Ectodermal cell (in vitro differentiated cells): ENCODE data around the gene HERC6.

ENCODE experiments used
- H3K27ac ChIP-seq: 2 replicates; pipeline ENCODE4 v1.7.0; 2013; ENCODE audit warnings: mild to moderate bottlenecking, low read depth, low read length; ENCODE audit not compliant: insufficient read depth, poor library complexity, severe bottlenecking
- H3K27me3 ChIP-seq: 2 replicates; pipeline ENCODE4 v1.7.0; 2013; ENCODE audit warnings: mild to moderate bottlenecking, low read length; ENCODE audit not compliant: insufficient read depth, control insufficient read depth, poor library complexity, severe bottlenecking
- H3K36me3 ChIP-seq: one replicate; pipeline ENCODE4 v1.7.0; 2013; ENCODE audit warnings: low read length; ENCODE audit not compliant: control insufficient read depth, insufficient read depth
- H3K4me1 ChIP-seq: one replicate; pipeline ENCODE4 v1.7.0; 2013; ENCODE audit warnings: low read length; ENCODE audit not compliant: control insufficient read depth, insufficient read depth
- H3K4me3 ChIP-seq: 2 replicates; pipeline ENCODE4 v1.7.0; 2013; ENCODE audit warnings: low read depth, low read length, control low read depth; ENCODE audit not compliant: insufficient read depth
- H3K9me3 ChIP-seq: 2 replicates; pipeline ENCODE4 v1.7.0; 2013; ENCODE audit warnings: mild to moderate bottlenecking, low read length, moderate library complexity; ENCODE audit not compliant: control insufficient read depth
- WGBS, 2 experiments: methylation state at CpG; one replicate each; pipeline ENCODE4 v1.1.7; 2013; ENCODE audit warnings: missing lambda C conversion rate in 2 of 2; 5-methylcytosine and 5-hydroxymethylcytosine counted together

The HERC6 gene

GRCh38 chr4:88457307-88458103 lies 78.9 kb downstream of the HERC6 start:
- Histone ChIP-seq H3K9me3 (no peaks in the 10 kb centered on the region), H3K4me1 (no peaks in the 10 kb centered on the region), H3K27me3 (peaks cover 39% of the 10 kb centered on the region), H3K4me3 (peak overlapping the region; percentile 40), H3K27ac (no peak overlapping the region), H3K36me3 (no peaks in the 10 kb centered on the region)
- WGBS, 2 experiments: 3% methylated on average over 75 of the region's 75 CpGs

- peaks cover 39% of the 10 kb centered on the region for H3K27me3 ChIP-seq
- no peak overlapping the region for H3K4me3 ChIP-seq
- no peaks in the 10 kb centered on the region for H3K9me3 ChIP-seq
- H3K4me1 ChIP-seq: no peaks in the 10 kb centered on the region
- H3K36me3 ChIP-seq: no peaks in the 10 kb centered on the region
- WGBS, 2 experiments: 42 to 54% methylated on average over 4 to 6 of the region's 7 CpGs
- H3K27ac ChIP-seq: no peak overlapping the region
These were observed 79.6 kb downstream of the HERC6 start for GRCh38 chr4:88458104-88458740.

- Histone ChIP-seq H3K4me1 (no peaks in the 10 kb centered on the region), H3K27me3 (no peaks in the 10 kb centered on the region), H3K4me3 (no peak overlapping the region), H3K27ac (no peak overlapping the region), H3K36me3 (no peaks in the 10 kb centered on the region), H3K9me3 (no peaks in the 10 kb centered on the region)
- 100% methylated on average over 1 of the region's 1 CpG for WGBS, 2 experiments
These were observed 87.1 kb downstream of the HERC6 start for GRCh38 chr4:88465653-88466192.

- 91 to 92% methylated on average over 2 of the region's 2 CpGs for WGBS, 2 experiments
- no peaks in the 10 kb centered on the region for H3K27me3 ChIP-seq
- no peaks in the 10 kb centered on the region for H3K36me3 ChIP-seq
- H3K27ac ChIP-seq: no peak overlapping the region
- H3K9me3 ChIP-seq: no peaks in the 10 kb centered on the region
- no peak overlapping the region for H3K4me3 ChIP-seq
- no peaks in the 10 kb centered on the region for H3K4me1 ChIP-seq
These were observed 88.7 kb downstream of the HERC6 start for GRCh38 chr4:88467392-88467791.

- Histone ChIP-seq H3K9me3 (no peaks in the 10 kb centered on the region), H3K27me3 (no peaks in the 10 kb centered on the region), H3K27ac (no peak overlapping the region), H3K4me3 (no peak overlapping the region), H3K4me1 (no peaks in the 10 kb centered on the region), H3K36me3 (no peaks in the 10 kb centered on the region)
- WGBS, 2 experiments: 85 to 88% methylated on average over 2 to 4 of the region's 5 CpGs
These were observed 98.7 kb downstream of the HERC6 start for GRCh38 chr4:88477229-88477860.

GRCh38 chr4:88478247-88478646 lies 99.6 kb downstream of the HERC6 start:
- no peaks in the 10 kb centered on the region for H3K36me3 ChIP-seq
- no peaks in the 10 kb centered on the region for H3K27me3 ChIP-seq
- 100% methylated on average over 1 to 2 of the region's 2 CpGs for WGBS, 2 experiments
- H3K27ac ChIP-seq: no peak overlapping the region
- no peak overlapping the region for H3K4me3 ChIP-seq
- no peaks in the 10 kb centered on the region for H3K9me3 ChIP-seq
- no peaks in the 10 kb centered on the region for H3K4me1 ChIP-seq

GRCh38 chr4:88481537-88481936 lies 102.9 kb downstream of the HERC6 start:
- no peaks in the 10 kb centered on the region for H3K9me3 ChIP-seq
- H3K27ac ChIP-seq: no peak overlapping the region
- no peak overlapping the region for H3K4me3 ChIP-seq
- H3K4me1 ChIP-seq: no peaks in the 10 kb centered on the region
- no peaks in the 10 kb centered on the region for H3K36me3 ChIP-seq
- no peaks in the 10 kb centered on the region for H3K27me3 ChIP-seq
- 95 to 100% methylated on average over 1 of the region's 1 CpG for WGBS, 2 experiments

GRCh38 chr4:88489100-88489761 lies 110.6 kb downstream of the HERC6 start:
- Histone ChIP-seq H3K4me3 (no peak overlapping the region), H3K27ac (no peak overlapping the region), H3K36me3 (no peaks in the 10 kb centered on the region), H3K9me3 (no peaks in the 10 kb centered on the region), H3K4me1 (no peaks in the 10 kb centered on the region), H3K27me3 (no peaks in the 10 kb centered on the region)
- WGBS, 2 experiments: 89 to 95% methylated on average over 4 of the region's 4 CpGs
